Spleen (tissue), 7 donors: ENCODE measurements around the gene BLOC1S4.

Experiments
- CTCF ChIP-seq, 11 experiments: fragments of 200-600 bp in 7 of 11; fragments of 450-650 bp in 4 of 11; sonication (generic) in 4 of 11; IDR thresholded peaks in 8 of 11; conservative IDR thresholded peaks in 3 of 11; 1 replicate in 7 of 11; 2 replicates in 4 of 11; pipeline versions ENCODE4 v1.4.0 to v1.8.0; 2016 to 2021; ENCODE audit warnings: antibody characterized with exemption in 11 of 11, inconsistent platforms in 4 of 11, mild to moderate bottlenecking in 1 of 11
- POLR2AphosphoS5 ChIP-seq, 3 donors: sonication (generic); formaldehyde crosslinking; IDR thresholded peaks; one replicate each; pipeline ENCODE4 v1.5.1; 2017; ENCODE audit warnings: antibody characterized with exemption in 3 of 3
- donor health status: DM: no; HTN: no; CAD: no; lungs with moderate emphysema.
- donor health status: DM: no; HTN: no; CAD: no.
- donor health status: DM: no; HTN: no; CAD: no.

GRCh38 chr4:6758728-6759127 is 42.8 kb downstream of the BLOC1S4 start:
- no peak for TF ChIP-seq CTCF (IDR thresholded peaks at IDR 0.05 in 8 of 11, conservative IDR thresholded peaks at IDR 0.05 in 3 of 11)
- TF ChIP-seq POLR2AphosphoS5 (IDR thresholded peaks at IDR 0.05), result no peak
